Measurements from ENCODE around the gene UNC5A. TPM values are rescaled to one million over a fixed set of nuclear protein-coding genes. Genes with fewer than 3 reads are reported as not detected.

The UNC5A gene
- total and polyA plus RNA-seq, 2 of the 8 experiments (the other 6 are each of a cell fraction or from before 2014, with no cell fraction given), result 4.0 to 7.6 TPM

DNA sequence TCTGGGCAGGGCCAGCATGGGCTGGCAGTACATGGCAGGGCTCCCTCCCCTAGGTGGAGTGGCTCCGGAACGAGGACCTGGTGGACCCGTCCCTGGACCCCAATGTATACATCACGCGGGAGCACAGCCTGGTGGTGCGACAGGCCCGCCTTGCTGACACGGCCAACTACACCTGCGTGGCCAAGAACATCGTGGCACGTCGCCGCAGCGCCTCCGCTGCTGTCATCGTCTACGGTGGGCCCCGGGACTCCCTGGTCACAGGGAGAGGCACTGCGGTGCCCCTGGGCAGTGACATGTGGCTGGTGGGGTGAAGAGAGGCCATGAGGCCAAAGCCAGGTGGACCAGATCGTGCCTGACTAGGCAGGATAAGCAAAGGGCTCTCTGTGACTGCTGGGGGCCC is 58.4 kb downstream of the UNC5A start:
- Histone ChIP-seq H4K8ac (ENCODE audit: extremely low read depth, insufficient read depth, low read length) (peak overlapping the region; percentile 5; the same call in 1 of the 2 replicates), H3K4me1 (replicated peaks in 1 of 4; ENCODE audit: control insufficient read depth in 3 of 4, insufficient read depth in 4 of 4, low read length in 3 of 4) (peaks cover 0 to 23% (median 14%) of the 10 kb centered on the region in 4 experiments; a peak in 6 of 7 replicates), H2AK5ac (ENCODE audit: low read depth, low read length) (no peak overlapping the region), H2BK12ac (ENCODE audit: low read depth, low read length) (no peak overlapping the region), H3K14ac (ENCODE audit: insufficient read length) (no peak overlapping the region), H4K91ac (replicated peaks; ENCODE audit: insufficient read length, low read length) (peak overlapping the region; percentile 95), H3K4ac (replicated peaks; ENCODE audit: insufficient read length, low read depth, low read length) (peak overlapping the region; percentile 85), H4K5ac (ENCODE audit: insufficient read length, low read depth, low read length) (peak overlapping the region; percentile 52), H3K56ac (replicated peaks; ENCODE audit: insufficient read length, low read depth, low read length) (no peak overlapping the region), H3K9ac (replicated peaks in 1 of 4; ENCODE audit: extremely low read depth in 1 of 4, low read depth in 3 of 4, low read length in 3 of 4) (no peak overlapping the region), H3K9me3 (ENCODE audit: insufficient read depth in 2 of 2, low read depth in 1 of 2, low read length in 1 of 2) (no peaks in the 10 kb centered on the region), H3K4me2 (ENCODE audit: insufficient read depth in 1 of 2, low read depth in 2 of 2, low read length in 2 of 2) (no peak overlapping the region), H2BK5ac (ENCODE audit: low read depth, low read length) (peak overlapping the region; percentile 76), H2BK120ac (replicated peaks; ENCODE audit: low read depth, low read length) (peak overlapping the region; percentile 43), H3K27me3 (replicated peaks in 1 of 4; ENCODE audit: control insufficient read depth in 3 of 4, extremely low read depth in 1 of 4, insufficient read depth in 3 of 4, low read length in 3 of 4) (no peaks in the 10 kb centered on the region), H2BK20ac (ENCODE audit: low read length) (peak overlapping the region; percentile 23; the same call in 1 of the 2 replicates), H2AFZ (ENCODE audit: low read length) (no peak overlapping the region), H3K79me1 (ENCODE audit: low read depth, low read length) (no peaks in the 10 kb centered on the region), H2BK15ac (ENCODE audit: low read length) (peak overlapping the region; percentile 83; the same call in 1 of the 2 replicates), H3K79me2 (ENCODE audit: control insufficient read depth in 1 of 2, insufficient read depth in 2 of 2, low read length in 2 of 2) (no peaks in the 10 kb centered on the region), H3K23me2 (ENCODE audit: low read depth, low read length) (no peaks in the 10 kb centered on the region), H4K20me1 (replicated peaks in 1 of 2; ENCODE audit: control insufficient read depth in 1 of 2, insufficient read depth in 2 of 2, low read length in 2 of 2) (no peaks in the 10 kb centered on the region), H3K18ac (ENCODE audit: extremely low read depth, low read length) (peak overlapping the region; percentile 71; the same call in 1 of the 2 replicates), H3K23ac (ENCODE audit: insufficient read length) (no peak overlapping the region), H3K36me3 (ENCODE audit: control insufficient read depth in 2 of 4, insufficient read depth in 4 of 4, low read length in 3 of 4) (no peaks in the 10 kb centered on the region), H3K27ac (ENCODE audit: low read depth, low read length) (no peak overlapping the region), H3K4me3 (ENCODE audit: extremely low read depth in 1 of 4, insufficient read depth in 2 of 4, low read depth in 3 of 4, low read length in 4 of 4) (no peak overlapping the region)
- FAIRE-seq (no peak), DNase-seq (ENCODE audit: low read depth in 1 of 2, low spot score in 2 of 2) (no peak)
- CTCF ChIA-PET (ENCODE audit: partially characterized antibody), result interaction anchor here (0.5 to 2.9 kb wide), 5 partner anchors 11 to 169 kb away, joined by 3 to 34 read pairs (median 4); partner anchors contain the start of gene HK3
- TF ChIP-seq POU5F1 (IDR thresholded peaks at IDR 0.05; ENCODE audit: low read depth, low read length) (no peak), YY1 (IDR thresholded peaks at IDR 0.05; ENCODE audit: low read depth, low read length) (no peak), POLR2A (IDR thresholded peaks at IDR 0.05; ENCODE audit: control extremely low read depth in 1 of 2, low read depth in 2 of 2, low read length in 2 of 2) (no peak), RBBP5 (IDR thresholded peaks at IDR 0.05; ENCODE audit: borderline replicate concordance, low read depth, low read length) (no peak), BACH1 (IDR thresholded peaks at IDR 0.05; ENCODE audit: low read length) (no peak), TCF12 (IDR thresholded peaks at IDR 0.05; ENCODE audit: low read depth, low read length) (no peak), SIRT6 (IDR thresholded peaks at IDR 0.05; ENCODE audit: low read length) (no peak), CHD2 (IDR thresholded peaks at IDR 0.05; ENCODE audit: low read length) (no peak), SIN3A (conservative IDR thresholded peaks at IDR 0.05 in 1 of 2, IDR thresholded peaks at IDR 0.05 in 1 of 2; ENCODE audit: low read depth in 1 of 2, low read length in 2 of 2) (no peak), KDM4A (IDR thresholded peaks at IDR 0.05; ENCODE audit: low read depth, low read length, severe bottlenecking) (no peak), ATF3 (IDR thresholded peaks at IDR 0.05; ENCODE audit: insufficient read depth, low read depth, low read length) (no peak)
- POLR2A ChIA-PET (ENCODE audit: partially characterized antibody), result no interaction called here
- WGBS, 2 experiments (ENCODE audit: extremely low coverage in 1 of 2, insufficient coverage in 1 of 2, insufficient read length in 1 of 2, insufficient replicate concordance in 2 of 2, low coverage in 1 of 2, low lambda C conversion rate in 2 of 2, missing lambda C conversion rate in 1 of 2), result 84% methylated on average over 11 of the region's 20 CpGs; no CpG with 5 or more reads in 1 of the 2 experiments

All from H1 (cell line).